MV-4-11 (cell line): ENCODE data around the gene TSC2.
"Not testable (repeated sequence)": the region's sequence is repeated elsewhere in the genome, so short reads cannot be mapped to it uniquely, and the experiment has no call there.

ENCODE experiments used
- DNase-seq: peaks from one replicate; lab custom pipeline; 2025; lab: John Stamatoyannopoulos, UW

The TSC2 gene

GRCh38 chr16:2009791-2010510, 37.8 kb upstream of the TSC2 start, which contains the start of gene ZNF598:
Gene ZNF598 (minus strand): TSS chr16:2009821.
- DNase-seq: peak; percentile 79

- not testable (repeated sequence) for DNase-seq
These were observed 36.1 kb upstream of the TSC2 start for GRCh38 chr16:2011726-2012125.

- no peak for DNase-seq
These were observed 34.3 kb upstream of the TSC2 start for GRCh38 chr16:2013527-2013926.

- peak; percentile 85 for DNase-seq
These were observed 32.5 kb upstream of the TSC2 start for GRCh38 chr16:2015117-2015946.

GRCh38 chr16:2015947-2016208, 31.9 kb upstream of the TSC2 start:
- no peak for DNase-seq

- DNase-seq: no peak
These were observed 31.3 kb upstream of the TSC2 start for GRCh38 chr16:2016407-2016922.

- no peak for DNase-seq
These were observed 28.3 kb upstream of the TSC2 start, which contains the start of gene NPW for GRCh38 chr16:2019518-2019920. Gene NPW (plus strand): TSS chr16:2019785.

GRCh38 chr16:2019921-2020831, 27.6 kb upstream of the TSC2 start:
- no peak for DNase-seq

- no peak for DNase-seq
These were observed 25.1 kb upstream of the TSC2 start for GRCh38 chr16:2022723-2023091.

GRCh38 chr16:2023092-2024031, 24.4 kb upstream of the TSC2 start:
- DNase-seq: peak; percentile 80

- no peak for DNase-seq
These were observed 23.8 kb upstream of the TSC2 start for GRCh38 chr16:2024032-2024420.

- no peak for DNase-seq
These were observed 22.5 kb upstream of the TSC2 start for GRCh38 chr16:2025251-2025650.

- no peak for DNase-seq
These were observed 21.8 kb upstream of the TSC2 start for GRCh38 chr16:2025878-2026460.

GRCh38 chr16:2026461-2027023, 21.2 kb upstream of the TSC2 start, which contains the start of gene NHERF2:
Gene NHERF2 (plus strand): TSS chr16:2026902. CDS start chr16:2027006, 104 bp downstream.
- DNase-seq: no peak

GRCh38 chr16:2027024-2028010, 20.5 kb upstream of the TSC2 start:
- no peak for DNase-seq

GRCh38 chr16:2028146-2028545, 19.6 kb upstream of the TSC2 start:
- no peak for DNase-seq

- no peak for DNase-seq
These were observed 19.1 kb upstream of the TSC2 start for GRCh38 chr16:2028620-2029220.

- no peak for DNase-seq
These were observed 18.4 kb upstream of the TSC2 start for GRCh38 chr16:2029350-2029749.

GRCh38 chr16:2030036-2030435, 17.7 kb upstream of the TSC2 start:
- DNase-seq: no peak
